Liver (tissue), 9 donors: ENCODE measurements around the gene NTMT1. TPM values are rescaled to one million over a fixed set of nuclear protein-coding genes. Genes with fewer than 3 reads are reported as not detected.

Experiments
- DNase-seq: peaks from one replicate; pipeline ENCODE4 v3.0.0-alpha.2; 2017; ENCODE audit warnings: low spot score
- H3K27ac ChIP-seq, 2 donors: one replicate each; pipeline ENCODE4 v1.7.0; 2013; ENCODE audit warnings: inconsistent platforms in 2 of 2, low read length in 2 of 2, control low read depth in 1 of 2, low read depth in 1 of 2, mild to moderate bottlenecking in 1 of 2
- H3K27me3 ChIP-seq, 4 donors: one replicate each; pipeline versions ENCODE4 v1.6.1 to v1.7.0; 2013; ENCODE audit warnings: low read length in 3 of 4, inconsistent platforms in 1 of 4, mild to moderate bottlenecking in 1 of 4, moderate library complexity in 1 of 4; ENCODE audit not compliant: control insufficient read depth in 4 of 4, insufficient read depth in 4 of 4
- H3K36me3 ChIP-seq, 4 donors: one replicate each; pipeline versions ENCODE4 v1.6.1 to v1.7.0; 2013; ENCODE audit warnings: low read length in 3 of 4, mild to moderate bottlenecking in 3 of 4, low read depth in 1 of 4, moderate library complexity in 1 of 4; ENCODE audit not compliant: control insufficient read depth in 4 of 4, insufficient read depth in 3 of 4
- H3K4me1 ChIP-seq, 4 donors: one replicate each; pipeline versions ENCODE4 v1.6.1 to v1.7.0; 2013; ENCODE audit warnings: low read length in 3 of 4, mild to moderate bottlenecking in 3 of 4, moderate library complexity in 1 of 4; ENCODE audit not compliant: control insufficient read depth in 4 of 4, insufficient read depth in 4 of 4
- H3K4me3 ChIP-seq, 3 donors: one replicate each; pipeline versions ENCODE4 v1.6.1 to v1.7.0; 2013; ENCODE audit warnings: low read length in 3 of 3, control low read depth in 1 of 3, low read depth in 1 of 3, mild to moderate bottlenecking in 1 of 3
- H3K9ac ChIP-seq, 2 donors: one replicate each; pipeline ENCODE4 v1.7.0; 2013; ENCODE audit warnings: low read length in 2 of 2, mild to moderate bottlenecking in 2 of 2, moderate library complexity in 2 of 2, control low read depth in 1 of 2, low read depth in 1 of 2
- H3K9me3 ChIP-seq, 4 donors: one replicate each; pipeline versions ENCODE4 v1.6.1 to v1.7.0; 2013; ENCODE audit warnings: low read length in 3 of 4; ENCODE audit not compliant: control insufficient read depth in 4 of 4
- FOXA1 ChIP-seq: IDR thresholded peaks from 2 replicates; pipeline ENCODE4 v1.6.1; 2016; ENCODE audit warnings: antibody characterized with exemption
- FOXA2 ChIP-seq: IDR thresholded peaks from 2 replicates; pipeline ENCODE4 v1.6.1; 2016; ENCODE audit warnings: antibody characterized with exemption
- GABPA ChIP-seq, 2 donors: IDR thresholded peaks in 1 of 2; conservative IDR thresholded peaks in 1 of 2; 2 replicates each; pipeline ENCODE4 v1.6.1; 2016; ENCODE audit warnings: antibody characterized with exemption in 2 of 2, mild to moderate bottlenecking in 1 of 2, moderate library complexity in 1 of 2
- HNF4A ChIP-seq, 2 donors: conservative IDR thresholded peaks; 2 replicates each; pipeline ENCODE4 v1.6.1; 2016; ENCODE audit warnings: antibody characterized with exemption in 2 of 2, mild to moderate bottlenecking in 2 of 2
- HNF4G ChIP-seq: IDR thresholded peaks from 2 replicates; pipeline ENCODE4 v1.6.1; 2016; ENCODE audit warnings: antibody characterized with exemption
- NR2F2 ChIP-seq: IDR thresholded peaks from 2 replicates; pipeline ENCODE4 v1.6.1; 2016; ENCODE audit warnings: antibody characterized with exemption
- RAD21 ChIP-seq, 2 donors: IDR thresholded peaks; 2 replicates each; pipeline ENCODE4 v1.6.1; 2016; ENCODE audit warnings: antibody characterized with exemption in 2 of 2, mild to moderate bottlenecking in 2 of 2
- REST ChIP-seq: IDR thresholded peaks from 2 replicates; pipeline ENCODE4 v1.6.1; 2016; ENCODE audit warnings: antibody characterized with exemption, mild to moderate bottlenecking
- RXRA ChIP-seq, 2 donors: IDR thresholded peaks; 2 replicates each; pipeline ENCODE4 v1.6.1; 2017 to 2018; ENCODE audit warnings: antibody characterized with exemption in 2 of 2, mild to moderate bottlenecking in 1 of 2
- SP1 ChIP-seq: IDR thresholded peaks from 2 replicates; pipeline ENCODE4 v1.6.1; 2018; ENCODE audit warnings: antibody characterized with exemption, mild to moderate bottlenecking
- TAF1 ChIP-seq: conservative IDR thresholded peaks from 2 replicates; pipeline ENCODE4 v1.6.1; 2016; ENCODE audit warnings: antibody characterized with exemption, mild to moderate bottlenecking
- YY1 ChIP-seq: IDR thresholded peaks from 2 replicates; pipeline ENCODE4 v1.6.1; 2016; ENCODE audit warnings: antibody characterized with exemption, mild to moderate bottlenecking
- WGBS: extraction: QIAGEN DNeasy Blood & Tissue Kit; methylation state at CpG from one replicate; pipeline ENCODE4 v1.1.7; 2013; 5-methylcytosine and 5-hydroxymethylcytosine counted together
- polyA plus RNA-seq, 2 donors: library from polyadenylated mRNA; stranded (reverse) in 1 of 2; unstranded in 1 of 2; fragments of 200-250 nt in 1 of 2; fragments of >200 nt in 1 of 2; fragmentation: Nextera tagmentation in 1 of 2; extraction: Ambion mirVana in 1 of 2; gene quantifications; one replicate each; pipeline versions ENCODE4 v1.2.1 to v1.2.3, GENCODE V29; 2013 to 2015
- total RNA-seq, 2 donors: library from RNA; depleted of rRNA; stranded (reverse); fragments of >200 nt; gene quantifications; one replicate each; pipeline ENCODE4 v1.2.3, GENCODE V29; 2014
- TF ChIP-seq, protein P1 (sequence below): IDR thresholded peaks from 2 replicates; pipeline ENCODE4 v1.6.1; 2016; ENCODE audit warnings: antibody characterized with exemption
- TF ChIP-seq, protein P2 (sequence below): IDR thresholded peaks from 2 replicates; pipeline ENCODE4 v1.6.1; 2016; ENCODE audit warnings: antibody characterized with exemption
- TF ChIP-seq, protein P3 (sequence below): IDR thresholded peaks from 2 replicates; pipeline ENCODE4 v1.6.1; 2016; ENCODE audit warnings: antibody characterized with exemption
- TF ChIP-seq, protein P4 (sequence below): fragments of 150-350 bp; IDR thresholded peaks from 2 replicates; pipeline ENCODE4 v1.5.1; 2017; ENCODE audit warnings: improper control_type of control experiment, low read depth, low read length; ENCODE audit not compliant: missing input control
- donor health status: healthy.
- donor health status: healthy.
- donor health status: healthy.
- donor health status: healthy.
- donor health status: healthy.

The NTMT1 gene
- total and polyA plus RNA-seq, 4 donors: 13.1 to 42.5 (median 26.2) TPM

DNA sequence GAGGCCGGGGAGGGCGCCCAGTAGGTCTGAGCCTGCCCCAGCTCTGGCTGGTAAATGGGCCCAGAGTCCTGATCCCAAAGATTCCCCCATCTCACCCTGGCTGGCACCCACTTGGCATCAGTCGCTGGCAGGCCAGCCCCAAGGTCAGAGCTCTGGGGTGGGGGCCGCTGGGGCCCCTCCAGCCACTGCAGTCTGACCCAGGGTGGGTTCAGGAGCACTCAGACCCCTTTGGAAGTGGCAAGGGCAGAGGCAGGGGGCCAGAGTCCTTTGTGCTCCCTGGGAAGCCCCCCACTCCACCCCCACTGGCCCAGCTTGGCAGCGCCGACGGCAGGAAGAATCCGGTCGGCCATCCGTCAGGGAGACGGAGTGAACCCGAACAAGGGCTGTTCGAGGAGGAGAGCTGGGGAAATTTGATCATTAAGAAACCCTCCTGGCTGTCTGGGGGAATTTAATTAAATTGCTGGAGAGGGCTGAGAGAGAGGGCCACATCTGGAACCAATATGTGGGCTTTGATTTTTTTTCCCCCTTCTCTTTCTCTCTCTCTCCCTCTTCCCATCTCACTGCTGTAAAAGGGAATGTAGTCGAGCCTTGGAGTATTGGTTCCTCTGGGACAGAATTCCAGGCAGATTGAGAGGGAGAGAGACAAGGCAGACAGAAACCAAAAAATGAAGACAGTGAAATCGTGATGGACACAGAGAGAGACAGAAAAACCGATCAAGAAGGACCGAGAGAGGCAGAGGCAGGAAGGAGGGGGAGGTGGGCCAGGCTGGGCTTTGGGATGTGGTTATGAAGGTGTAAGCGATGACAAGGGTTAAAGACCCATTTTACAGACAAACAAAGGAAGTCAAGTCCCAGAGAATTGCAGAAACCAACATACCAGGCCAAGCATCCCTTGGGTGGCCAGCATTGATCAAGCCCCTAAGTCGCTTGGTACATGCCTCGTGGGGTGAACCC lies 24.0 kb downstream of the NTMT1 start:
- Histone ChIP-seq H3K4me3 (no peak overlapping the region), H3K4me1 (no peaks in the 10 kb centered on the region), H3K9ac (no peak overlapping the region), H3K27ac (no peak overlapping the region), H3K27me3 (no peaks in the 10 kb centered on the region), H3K9me3 (no peaks in the 10 kb centered on the region), H3K36me3 (no peaks in the 10 kb centered on the region)
- WGBS: 89% methylated on average over 20 of the region's 20 CpGs
- TF ChIP-seq, protein P1, sequence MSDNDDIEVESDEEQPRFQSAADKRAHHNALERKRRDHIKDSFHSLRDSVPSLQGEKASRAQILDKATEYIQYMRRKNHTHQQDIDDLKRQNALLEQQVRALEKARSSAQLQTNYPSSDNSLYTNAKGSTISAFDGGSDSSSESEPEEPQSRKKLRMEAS: no peak
- TF ChIP-seq RXRA (IDR thresholded peaks at IDR 0.05): no peak
- no peak for TF ChIP-seq YY1
- no peak for TF ChIP-seq FOXA2
- no peak for TF ChIP-seq TAF1
- TF ChIP-seq GABPA (IDR thresholded peaks at IDR 0.05 in 1 of 2, conservative IDR thresholded peaks at IDR 0.05 in 1 of 2): no peak
- no peak for TF ChIP-seq REST
- DNase-seq: no peak

- H3K27me3 ChIP-seq: no peaks in the 10 kb centered on the region
- no peak for DNase-seq
- H3K9ac ChIP-seq: no peak overlapping the region
- no peaks in the 10 kb centered on the region for H3K4me1 ChIP-seq
- H3K36me3 ChIP-seq: no peaks in the 10 kb centered on the region
- no peak for TF ChIP-seq GABPA (IDR thresholded peaks at IDR 0.05 in 1 of 2, conservative IDR thresholded peaks at IDR 0.05 in 1 of 2)
- no peak for TF ChIP-seq HNF4A (conservative IDR thresholded peaks at IDR 0.05)
- TF ChIP-seq, protein P2, sequence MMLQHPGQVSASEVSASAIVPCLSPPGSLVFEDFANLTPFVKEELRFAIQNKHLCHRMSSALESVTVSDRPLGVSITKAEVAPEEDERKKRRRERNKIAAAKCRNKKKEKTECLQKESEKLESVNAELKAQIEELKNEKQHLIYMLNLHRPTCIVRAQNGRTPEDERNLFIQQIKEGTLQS: no peak
- TF ChIP-seq, protein P3, sequence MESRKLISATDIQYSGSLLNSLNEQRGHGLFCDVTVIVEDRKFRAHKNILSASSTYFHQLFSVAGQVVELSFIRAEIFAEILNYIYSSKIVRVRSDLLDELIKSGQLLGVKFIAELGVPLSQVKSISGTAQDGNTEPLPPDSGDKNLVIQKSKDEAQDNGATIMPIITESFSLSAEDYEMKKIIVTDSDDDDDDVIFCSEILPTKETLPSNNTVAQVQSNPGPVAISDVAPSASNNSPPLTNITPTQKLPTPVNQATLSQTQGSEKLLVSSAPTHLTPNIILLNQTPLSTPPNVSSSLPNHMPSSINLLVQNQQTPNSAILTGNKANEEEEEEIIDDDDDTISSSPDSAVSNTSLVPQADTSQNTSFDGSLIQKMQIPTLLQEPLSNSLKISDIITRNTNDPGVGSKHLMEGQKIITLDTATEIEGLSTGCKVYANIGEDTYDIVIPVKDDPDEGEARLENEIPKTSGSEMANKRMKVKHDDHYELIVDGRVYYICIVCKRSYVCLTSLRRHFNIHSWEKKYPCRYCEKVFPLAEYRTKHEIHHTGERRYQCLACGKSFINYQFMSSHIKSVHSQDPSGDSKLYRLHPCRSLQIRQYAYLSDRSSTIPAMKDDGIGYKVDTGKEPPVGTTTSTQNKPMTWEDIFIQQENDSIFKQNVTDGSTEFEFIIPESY: no peak
- TF ChIP-seq HNF4G: no peak
- TF ChIP-seq TAF1: no peak
- no peak for TF ChIP-seq RAD21 (IDR thresholded peaks at IDR 0.05)
- TF ChIP-seq, protein P4, sequence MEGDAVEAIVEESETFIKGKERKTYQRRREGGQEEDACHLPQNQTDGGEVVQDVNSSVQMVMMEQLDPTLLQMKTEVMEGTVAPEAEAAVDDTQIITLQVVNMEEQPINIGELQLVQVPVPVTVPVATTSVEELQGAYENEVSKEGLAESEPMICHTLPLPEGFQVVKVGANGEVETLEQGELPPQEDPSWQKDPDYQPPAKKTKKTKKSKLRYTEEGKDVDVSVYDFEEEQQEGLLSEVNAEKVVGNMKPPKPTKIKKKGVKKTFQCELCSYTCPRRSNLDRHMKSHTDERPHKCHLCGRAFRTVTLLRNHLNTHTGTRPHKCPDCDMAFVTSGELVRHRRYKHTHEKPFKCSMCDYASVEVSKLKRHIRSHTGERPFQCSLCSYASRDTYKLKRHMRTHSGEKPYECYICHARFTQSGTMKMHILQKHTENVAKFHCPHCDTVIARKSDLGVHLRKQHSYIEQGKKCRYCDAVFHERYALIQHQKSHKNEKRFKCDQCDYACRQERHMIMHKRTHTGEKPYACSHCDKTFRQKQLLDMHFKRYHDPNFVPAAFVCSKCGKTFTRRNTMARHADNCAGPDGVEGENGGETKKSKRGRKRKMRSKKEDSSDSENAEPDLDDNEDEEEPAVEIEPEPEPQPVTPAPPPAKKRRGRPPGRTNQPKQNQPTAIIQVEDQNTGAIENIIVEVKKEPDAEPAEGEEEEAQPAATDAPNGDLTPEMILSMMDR: no peak
- TF ChIP-seq YY1: no peak
- no peak for TF ChIP-seq SP1
- TF ChIP-seq NR2F2: no peak
- TF ChIP-seq RXRA (IDR thresholded peaks at IDR 0.05): no peak
- TF ChIP-seq, protein P1: no peak
- TF ChIP-seq REST: no peak
- TF ChIP-seq FOXA1: no peak
- no peak overlapping the region for H3K4me3 ChIP-seq
- H3K9me3 ChIP-seq: no peaks in the 10 kb centered on the region
- WGBS: 91% methylated on average over 10 of the region's 10 CpGs
- H3K27ac ChIP-seq: no peak overlapping the region
These were observed 24.8 kb downstream of the NTMT1 start for GRCh38 chr9:129650680-129651235.
